Panc1 (cell line): ENCODE data around the gene THPO. TPM values are rescaled to one million over a fixed set of nuclear protein-coding genes. Genes with fewer than 3 reads are reported as not detected.
A peak's percentile ranks its signal among the peaks of the same experiment; 100 is the strongest.

Experiments used
- ATAC-seq: fragments of 200-7000 bp; cut with Tn5 transposase; 2 replicates; pipeline ENCODE4 v1.9.1; 2020; ENCODE audit warnings: mild to moderate bottlenecking, moderate library complexity
- BruUV-seq: library from RNA; stranded (reverse); fragments of 400-500 nt; replicated peaks from 2 replicates; lab custom pipeline; 2021; lab: Mats Ljungman, UMichigan
- CTCF ChIA-PET: fragments of 300-600 bp; sonication (Branson Sonifier 250); formaldehyde crosslinking; loops from one replicate; lab custom pipeline; 2022; ENCODE audit warnings: antibody characterized with exemption; lab: Charles Lee
- POLR2A ChIA-PET: fragments of 300-600 bp; sonication (Branson Sonifier 250); formaldehyde crosslinking; loops from one replicate; lab custom pipeline; 2022; ENCODE audit warnings: antibody characterized with exemption; lab: Charles Lee
- DNase-seq: peaks from one replicate; pipeline ENCODE4 v3.0.0-alpha.2; 2010; ENCODE audit warnings: low read depth, low spot score
- H3K27ac ChIP-seq: 2 replicates; pipeline ENCODE4 v1.5.1; 2011; ENCODE audit warnings: mild to moderate bottlenecking, low read length, inconsistent platforms
- H3K27me3 ChIP-seq: fragments of 200-500 bp; sonication (Bioruptor generic); 2 replicates; pipeline ENCODE4 v1.6.0; 2014; ENCODE audit warnings: low read length, inconsistent platforms; ENCODE audit not compliant: control insufficient read depth, insufficient read depth
- H3K36me3 ChIP-seq: fragments of 200-500 bp; sonication (Bioruptor generic); 2 replicates; pipeline ENCODE4 v1.5.1; 2014; ENCODE audit warnings: inconsistent platforms, mild to moderate bottlenecking, low read length, moderate library complexity; ENCODE audit not compliant: control insufficient read depth, insufficient read depth
- H3K4me1 ChIP-seq: 2 replicates; pipeline ENCODE4 v1.5.1; 2011; ENCODE audit warnings: inconsistent platforms, mild to moderate bottlenecking, low read length, moderate library complexity; ENCODE audit not compliant: control insufficient read depth, insufficient read depth
- H3K4me3 ChIP-seq, 2 experiments: 2 replicates each; pipeline ENCODE4 v1.5.1; 2011 to 2012; ENCODE audit warnings: low read depth in 2 of 2, low read length in 2 of 2, mild to moderate bottlenecking in 2 of 2, inconsistent platforms in 1 of 2, moderate library complexity in 1 of 2
- H3K9me3 ChIP-seq: fragments of 200-500 bp; sonication (Bioruptor generic); 2 replicates; pipeline ENCODE4 v1.5.1; 2014; ENCODE audit warnings: low read depth, mild to moderate bottlenecking, inconsistent platforms, low read length, moderate library complexity; ENCODE audit not compliant: control insufficient read depth, insufficient read depth
- CTCF ChIP-seq: fragments of 450-650 bp; IDR thresholded peaks from 2 replicates; pipeline ENCODE4 v1.5.1; 2017; ENCODE audit warnings: mild to moderate bottlenecking
- POLR2AphosphoS5 ChIP-seq: IDR thresholded peaks from 2 replicates; pipeline ENCODE4 v1.6.1; 2012; ENCODE audit warnings: mild to moderate bottlenecking, low read depth, low read length, moderate library complexity
- REST ChIP-seq, 2 experiments: IDR thresholded peaks; 2 replicates each; pipeline ENCODE4 v1.6.1; 2011 to 2012; ENCODE audit warnings: low read depth in 2 of 2, control low read depth in 1 of 2, low read length in 1 of 2, mild to moderate bottlenecking in 1 of 2, moderate library complexity in 1 of 2; ENCODE audit not compliant: insufficient read depth in 1 of 2
- SIN3A ChIP-seq: IDR thresholded peaks from 2 replicates; pipeline ENCODE4 v1.6.1; 2012; ENCODE audit warnings: low read depth, mild to moderate bottlenecking, low read length, moderate library complexity, borderline replicate concordance; ENCODE audit not compliant: insufficient read depth
- TCF7L2 ChIP-seq: IDR thresholded peaks from 2 replicates; pipeline ENCODE4 v1.6.1; 2011; ENCODE audit warnings: mild to moderate bottlenecking, low read depth, low read length, inconsistent platforms
- in situ Hi-C: cut with HindIII; loops from 2 replicates; pipeline ENCODE4 v1.10.0; 2016; ENCODE audit warnings: low sequenced_read_pairs, low pct_unique_long_range_greater_than_20kb
- intact Hi-C: fragments of 100-400 bp; cut with micrococcal nuclease; formaldehyde crosslinking; loops from one replicate; pipeline ENCODE4 v1.10.0; 2022; ENCODE audit not compliant: unreplicated experiment
- total RNA-seq: library from RNA; stranded (reverse); gene quantifications from one replicate; pipeline ENCODE4 v1.2.1, GENCODE V29; 2021; ENCODE audit not compliant: unreplicated experiment

Gene THPO
- total RNA-seq, 1 experiment from 2014 or later = not detected

GRCh38 chr3:184361932-184362667 lies 15.9 kb downstream of the THPO start:
- H3K27ac ChIP-seq = peak overlapping the region; percentile 91
- POLR2A ChIA-PET = interaction anchor here (0.6 to 0.7 kb wide), 2 partner anchors 91 to 198 kb away, joined by 4 to 10 read pairs; no protein-coding TSS in a partner anchor
- peak overlapping the region; percentile 86 to 98 for H3K4me3 ChIP-seq
- intact Hi-C loops (no loop called here), in situ Hi-C loops (no loop called here)
- peaks cover 13% of the 10 kb centered on the region for H3K4me1 ChIP-seq
- H3K9me3 ChIP-seq = no peaks in the 10 kb centered on the region
- TF ChIP-seq REST (IDR thresholded peaks at IDR 0.05; ENCODE audit: insufficient read depth in 1 of 2, low read depth in 2 of 2, low read length in 1 of 2) = no peak
- TF ChIP-seq POLR2AphosphoS5 = peak; percentile 24; the same call in 1 of the 2 replicates
- CTCF ChIA-PET = interaction anchor here (1.0 to 1.4 kb wide), 3 partner anchors 9 to 16 kb away, joined by 3 to 4 read pairs (median 3); no protein-coding TSS in a partner anchor
- peaks cover 8% of the 10 kb centered on the region for H3K36me3 ChIP-seq
- BruUV-seq = TSS peak; percentile 75
- no peaks in the 10 kb centered on the region for H3K27me3 ChIP-seq
- DNase-seq (peak; percentile 61), ATAC-seq (peak; percentile 57)

- POLR2A ChIA-PET = no interaction called here
- intact Hi-C loops = no loop called here
- H3K9me3 ChIP-seq = no peaks in the 10 kb centered on the region
- peaks cover 5% of the 10 kb centered on the region for H3K36me3 ChIP-seq
- H3K27me3 ChIP-seq = no peaks in the 10 kb centered on the region
- no peak; the same call in 1 of the 2 replicates for TF ChIP-seq SIN3A
- no peak for TF ChIP-seq TCF7L2
- no peak for TF ChIP-seq CTCF
- no peak for TF ChIP-seq POLR2AphosphoS5
- ATAC-seq (peak; percentile 68), DNase-seq (no peak)
- H3K27ac ChIP-seq = peak within 1 kb of the TSS; percentile 91
- H3K4me1 ChIP-seq = peaks cover 13% of the 10 kb centered on the region
- H3K4me3 ChIP-seq = peak within 1 kb of the TSS; percentile 86 to 98
- CTCF ChIA-PET = interaction anchor here (1.0 to 1.4 kb wide), 3 partner anchors 10 to 16 kb away, joined by 3 to 4 read pairs (median 3); no protein-coding TSS in a partner anchor
- BruUV-seq = no TSS peak
- in situ Hi-C loops = no loop called here
These were observed 16.5 kb downstream of the THPO start, which contains the start of the genes CLCN2 and POLR2H for GRCh38 chr3:184361532-184361931. Gene CLCN2 (minus strand): TSS chr3:184361605. CDS start chr3:184361479, 126 bp downstream. Gene POLR2H (plus strand): TSS chr3:184361710. CDS start chr3:184363493, 1,783 bp downstream.
